ENCODE data around the gene PROB1. TPM values are rescaled to one million over a fixed set of nuclear protein-coding genes. Genes with fewer than 3 reads are reported as not detected.

The PROB1 gene
- total RNA-seq, 4 donors from 2014 or later = 0.25 to 0.47 (median 0.33) TPM

GRCh38 chr5:139403787-139404483, 9.0 kb upstream of the PROB1 start, which contains the start of gene SPATA24:
Gene SPATA24 (minus strand): TSS chr5:139404089. CDS start chr5:139404060, 29 bp downstream.
- WGBS, 2 donors = 1% methylated on average over 24 to 33 of the region's 41 CpGs
- peak; percentile 97 to 99 for DNase-seq (ENCODE audit: low spot score in 2 of 2)
- H3K4me3 ChIP-seq (ENCODE audit: low read depth, poor library complexity, severe bottlenecking) = peak within 1 kb of the TSS; percentile 29
- no peak for TF ChIP-seq POLR2A (IDR thresholded peaks at IDR 0.05)
- no peak for TF ChIP-seq CTCF (IDR thresholded peaks at IDR 0.05)
- intact Hi-C loops (cut with DNase I; ENCODE audit: low total_unique reads) = no loop called here

- TF ChIP-seq CTCF (IDR thresholded peaks at IDR 0.05) (no peak), POLR2A (IDR thresholded peaks at IDR 0.05) (no peak)
- DNase-seq (ENCODE audit: low spot score in 2 of 2) = no peak
- 15 to 18% methylated on average over 7 of the region's 7 CpGs for WGBS, 2 donors
Observed at GRCh38 chr5:139403418-139403786, 8.5 kb upstream of the PROB1 start.

GRCh38 chr5:139402561-139403158, 7.8 kb upstream of the PROB1 start:
- intact Hi-C loops (cut with DNase I; ENCODE audit: low total_unique reads) = no loop called here
- no peak overlapping the region for H3K4me3 ChIP-seq (ENCODE audit: low read depth, poor library complexity, severe bottlenecking)
- no peak for TF ChIP-seq POLR2A (IDR thresholded peaks at IDR 0.05)
- 74 to 83% methylated on average over 5 to 7 of the region's 7 CpGs for WGBS, 2 donors
- DNase-seq (ENCODE audit: low spot score in 2 of 2) = no peak

More at GRCh38 chr5:139403418-139403786, 8.5 kb upstream of the PROB1 start:
- intact Hi-C loops (cut with DNase I; ENCODE audit: low total_unique reads) = no loop called here
- H3K4me3 ChIP-seq (ENCODE audit: low read depth, poor library complexity, severe bottlenecking) = peak overlapping the region; percentile 29

GRCh38 chr5:139401546-139401945, 6.6 kb upstream of the PROB1 start:
- intact Hi-C loops (cut with DNase I; ENCODE audit: low total_unique reads) = no loop called here
- no peak for TF ChIP-seq CTCF (IDR thresholded peaks at IDR 0.05)
- TF ChIP-seq POLR2A (IDR thresholded peaks at IDR 0.05) = no peak
- no peak overlapping the region for H3K4me3 ChIP-seq (ENCODE audit: low read depth, poor library complexity, severe bottlenecking)
- 94 to 96% methylated on average over 10 of the region's 10 CpGs for WGBS, 2 donors
- DNase-seq (ENCODE audit: low spot score in 2 of 2) = no peak

- DNase-seq (ENCODE audit: low spot score in 2 of 2) = no peak
- TF ChIP-seq POLR2A (IDR thresholded peaks at IDR 0.05) = no peak
- no peak for TF ChIP-seq CTCF (IDR thresholded peaks at IDR 0.05)
- H3K4me3 ChIP-seq (ENCODE audit: low read depth, poor library complexity, severe bottlenecking) = no peak overlapping the region
- intact Hi-C loops (cut with DNase I; ENCODE audit: low total_unique reads) = no loop called here
- 87 to 90% methylated on average over 6 of the region's 6 CpGs for WGBS, 2 donors
Observed at GRCh38 chr5:139399501-139400121, 4.7 kb upstream of the PROB1 start.

- intact Hi-C loops (cut with DNase I; ENCODE audit: low total_unique reads) = no loop called here
- TF ChIP-seq POLR2A (IDR thresholded peaks at IDR 0.05) = no peak
- no peak for TF ChIP-seq CTCF (IDR thresholded peaks at IDR 0.05)
- 48 to 49% methylated on average over 6 of the region's 6 CpGs for WGBS, 2 donors
Observed at GRCh38 chr5:139397921-139398320, 3.0 kb upstream of the PROB1 start.

More at GRCh38 chr5:139397921-139398320, 3.0 kb upstream of the PROB1 start:
- DNase-seq (ENCODE audit: low spot score in 2 of 2) = no peak
- H3K4me3 ChIP-seq (ENCODE audit: low read depth, poor library complexity, severe bottlenecking) = no peak overlapping the region

Data from lower leg skin (tissue), 4 donors.